NCI-H82 (cell line): ENCODE measurements around the gene CD200R1L.
"Not testable (repeated sequence)": the region's sequence is repeated elsewhere in the genome, so short reads cannot be mapped to it uniquely, and the experiment has no call there.

Experiments
- DNase-seq: peaks from one replicate; lab custom pipeline; 2025; lab: John Stamatoyannopoulos, UW

CD200R1L gene, protein sequence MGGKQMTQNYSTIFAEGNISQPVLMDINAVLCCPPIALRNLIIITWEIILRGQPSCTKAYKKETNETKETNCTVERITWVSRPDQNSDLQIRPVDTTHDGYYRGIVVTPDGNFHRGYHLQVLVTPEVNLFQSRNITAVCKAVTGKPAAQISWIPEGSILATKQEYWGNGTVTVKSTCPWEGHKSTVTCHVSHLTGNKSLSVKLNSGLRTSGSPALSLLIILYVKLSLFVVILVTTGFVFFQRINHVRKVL

DNA sequence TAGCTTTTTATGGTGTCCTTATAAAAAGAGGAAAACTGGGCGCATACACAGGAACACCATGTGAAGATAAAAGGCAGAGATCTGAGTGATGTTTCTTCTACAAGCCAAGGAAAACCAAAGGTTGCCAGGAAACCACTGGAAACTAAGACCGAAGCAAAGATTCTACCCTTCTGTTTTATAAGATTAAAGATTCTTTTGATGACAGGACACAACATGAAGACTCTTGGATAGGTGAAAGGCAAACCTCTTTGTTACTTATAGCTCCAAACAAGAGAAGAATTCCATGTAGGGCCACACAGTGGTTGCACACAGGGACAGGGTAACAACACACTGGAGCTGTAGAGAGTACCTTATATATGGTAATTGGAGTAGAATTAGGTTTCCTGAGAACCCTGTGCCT, at the start of gene CD200R1L:
TSS of gene CD200R1L (minus strand) at position 101 of the 400 bp plus-strand sequence. CDS start 17,497 bp downstream, outside the sequence.
- no peak for DNase-seq

DNA sequence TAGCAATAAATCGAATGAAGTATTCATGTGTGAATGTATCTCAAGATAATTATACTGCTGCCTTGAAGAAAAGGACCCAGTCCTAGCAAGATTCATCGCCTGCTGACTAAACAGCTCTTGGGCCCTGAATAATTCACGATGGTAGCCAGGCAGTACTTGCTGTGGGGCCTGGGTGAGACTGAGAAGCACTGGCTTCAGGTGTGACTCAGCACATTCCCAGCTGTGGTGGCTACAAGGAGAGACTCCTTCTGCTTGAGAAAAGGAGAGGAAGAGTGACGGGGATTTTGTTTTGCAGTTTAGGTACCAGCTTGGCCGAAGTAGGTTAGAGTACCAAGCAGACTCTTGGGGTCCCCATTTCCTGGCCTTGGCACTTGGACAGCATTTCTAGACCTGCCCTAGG, 47.6 kb upstream of the CD200R1L start:
- no peak for DNase-seq

DNA sequence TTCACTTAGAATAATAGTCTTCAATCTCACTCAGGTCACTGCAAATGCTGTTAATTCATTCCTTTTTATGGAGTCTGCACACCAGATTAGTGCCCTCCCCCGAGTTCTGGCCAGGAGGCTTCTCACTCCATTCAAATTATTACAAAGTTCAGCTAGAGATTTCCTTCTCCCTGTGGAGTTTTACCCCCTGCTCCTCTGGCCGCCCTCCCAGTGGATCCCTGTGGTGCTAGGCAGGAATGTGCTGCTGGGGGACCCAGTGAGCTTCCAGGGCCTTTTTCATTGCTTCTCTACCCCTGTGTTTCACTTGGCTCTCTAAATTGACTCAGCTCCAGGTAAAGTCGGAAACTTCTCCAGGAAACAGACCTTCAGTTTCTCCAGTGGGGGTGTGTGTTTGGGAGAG, 42.7 kb upstream of the CD200R1L start:
- DNase-seq, result no peak

DNA sequence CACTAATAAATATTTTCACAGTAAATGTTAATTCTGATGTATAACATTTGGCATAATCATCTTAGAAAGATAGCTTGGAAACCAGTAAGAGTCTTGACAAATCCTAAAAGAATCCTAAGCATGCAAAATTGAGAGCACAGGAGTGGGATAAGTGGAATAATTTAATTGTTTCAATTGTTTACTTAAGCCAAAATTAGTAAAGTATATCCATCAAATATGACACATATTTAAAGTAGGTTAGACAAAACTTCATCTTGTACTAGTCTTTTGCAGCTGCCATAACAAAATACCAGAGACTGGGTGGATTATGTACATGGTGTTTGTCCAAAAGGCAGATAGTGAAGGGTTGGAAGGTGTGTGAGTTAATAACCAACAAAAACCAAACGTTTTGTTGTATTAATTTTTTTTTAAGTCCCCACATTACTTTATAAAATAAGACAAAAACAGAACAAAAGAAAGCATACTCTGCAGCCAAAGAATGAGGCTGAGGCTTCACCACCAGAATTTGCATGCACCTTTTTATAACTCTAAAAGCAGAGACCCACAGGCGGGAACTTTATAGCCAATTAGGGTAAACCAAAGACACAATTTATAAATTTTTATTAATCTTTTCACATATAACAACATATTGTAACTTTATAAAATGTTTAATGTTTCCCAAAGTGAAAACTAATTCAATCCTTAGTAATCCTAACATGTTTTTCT, 41.9 kb upstream of the CD200R1L start:
- no peak for DNase-seq

DNA sequence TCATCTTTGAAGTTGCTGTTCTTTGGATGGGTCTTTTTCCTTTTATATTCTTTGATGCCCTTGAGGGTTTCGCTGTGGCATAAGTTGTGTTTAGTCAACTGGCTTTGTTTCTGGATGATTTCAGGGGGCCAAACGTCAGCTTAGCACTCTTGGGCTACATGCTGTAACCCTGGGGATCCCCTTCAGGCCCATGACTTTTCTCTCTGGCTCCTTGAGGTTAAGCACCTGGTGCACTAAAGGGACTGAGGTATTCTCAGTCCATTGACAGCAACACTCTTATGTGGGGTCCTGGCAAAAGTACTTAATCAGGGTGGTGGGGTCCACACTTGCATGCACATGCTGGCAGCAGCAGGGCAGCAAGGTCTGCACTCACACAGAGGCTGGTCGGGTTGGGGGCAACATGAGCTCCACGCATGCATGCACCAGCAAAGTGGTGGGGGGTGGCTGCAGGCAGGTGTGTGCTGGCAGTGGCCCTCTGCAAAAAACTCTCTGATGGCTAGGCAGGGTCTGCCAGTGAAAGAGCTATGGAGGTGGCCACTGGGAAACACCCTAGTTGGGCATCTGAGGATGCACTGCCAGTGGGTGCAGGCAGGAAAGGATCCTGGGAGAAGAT, 38.1 kb upstream of the CD200R1L start:
- no peak for DNase-seq

DNA sequence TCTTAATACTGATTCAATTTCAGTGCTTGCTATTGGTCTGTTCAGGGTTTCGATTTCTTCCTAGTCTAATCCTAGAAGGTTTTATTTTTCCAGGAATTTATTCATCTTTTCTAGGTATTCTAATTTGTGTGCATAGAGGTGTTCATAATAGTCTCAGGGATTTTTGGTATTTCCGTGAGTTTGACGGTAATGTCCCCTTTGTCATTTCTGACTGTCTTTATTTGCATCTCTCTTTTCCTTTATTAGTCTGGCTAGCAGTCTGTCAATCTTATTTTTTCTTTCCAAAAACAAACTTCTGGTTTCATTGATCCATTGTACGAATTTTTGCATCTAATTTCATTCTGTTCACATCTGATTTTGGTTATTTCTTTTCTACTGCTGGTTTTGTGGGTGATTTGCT, 35.2 kb upstream of the CD200R1L start:
- DNase-seq, result no peak

DNA sequence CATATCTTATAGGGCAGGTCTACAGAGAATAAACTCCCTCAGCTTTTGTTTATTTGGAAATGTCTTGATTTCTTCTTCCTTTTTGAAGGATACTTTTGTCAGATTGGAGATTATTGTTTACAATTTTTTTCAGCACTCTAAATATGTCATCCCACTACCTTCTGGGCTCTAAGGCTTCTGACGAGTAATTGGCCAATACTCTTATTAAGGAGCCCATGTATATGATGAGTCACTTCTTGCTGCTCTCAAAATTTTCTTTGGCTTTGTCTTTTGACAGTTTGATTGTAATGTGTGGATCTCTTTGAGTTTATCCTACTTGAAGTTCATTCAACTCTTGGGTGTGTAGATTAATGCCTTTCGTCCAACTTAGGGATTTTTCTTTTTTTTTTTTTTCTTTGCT, 28.9 kb upstream of the CD200R1L start:
- no peak for DNase-seq

DNA sequence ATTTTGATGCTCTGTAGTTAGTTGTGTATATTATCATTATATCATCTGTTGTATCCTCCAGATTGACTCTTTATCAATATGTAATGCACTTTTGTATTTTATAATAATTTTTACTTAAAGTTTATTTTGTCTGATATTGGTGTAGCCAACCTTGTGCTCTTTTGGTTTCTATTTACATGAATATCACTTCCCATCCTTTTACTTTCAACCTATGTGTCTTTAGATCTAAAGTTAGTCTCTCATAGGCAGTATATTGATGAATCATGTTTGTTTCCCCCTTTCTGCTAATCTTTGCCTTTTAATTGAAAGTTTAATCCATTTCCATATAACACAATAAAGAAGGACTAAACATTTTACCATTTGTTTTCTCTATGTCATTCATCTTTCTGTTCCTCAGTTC, 28.1 kb upstream of the CD200R1L start:
- DNase-seq, result no peak

DNA sequence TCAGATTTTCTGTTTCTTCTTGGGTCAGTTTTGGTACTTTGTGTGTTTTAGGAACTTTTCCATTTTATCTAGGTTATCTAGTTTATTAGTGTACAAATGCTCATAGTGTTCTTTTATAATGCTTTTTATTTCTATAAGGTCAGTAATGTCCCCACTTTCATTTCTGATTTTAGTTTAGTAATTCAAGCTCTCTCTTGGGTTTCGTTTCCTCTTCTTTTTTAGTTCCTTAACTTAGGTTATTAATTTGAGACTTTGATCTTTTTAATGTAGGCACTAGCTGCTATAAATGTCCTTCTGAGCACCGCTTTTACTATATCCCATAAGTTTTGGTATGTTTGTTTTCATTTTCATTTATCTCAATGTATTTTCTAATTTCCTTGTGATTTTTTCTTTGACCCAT, 27.0 kb upstream of the CD200R1L start:
- DNase-seq, result no peak

DNA sequence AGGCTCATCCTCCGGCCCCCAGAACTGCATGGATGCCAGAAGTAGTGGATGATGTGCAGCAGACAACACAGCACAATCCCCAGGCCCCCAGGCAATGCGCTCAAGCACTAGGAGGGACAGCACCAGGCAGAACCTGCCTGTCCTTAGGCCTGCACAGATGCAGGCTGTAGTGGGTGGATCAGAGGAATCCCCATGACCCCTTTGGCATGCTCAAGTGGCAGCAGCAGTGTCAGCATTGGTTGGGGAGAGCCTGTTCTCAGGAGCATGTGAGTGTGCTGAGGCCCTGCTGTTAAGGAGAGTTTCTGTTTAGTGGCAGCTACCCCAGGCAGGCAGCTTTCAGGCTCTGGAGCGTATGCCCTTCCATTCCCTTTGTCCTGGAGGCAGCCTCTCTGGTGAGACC, 25.1 kb upstream of the CD200R1L start:
- DNase-seq, result no peak

DNA sequence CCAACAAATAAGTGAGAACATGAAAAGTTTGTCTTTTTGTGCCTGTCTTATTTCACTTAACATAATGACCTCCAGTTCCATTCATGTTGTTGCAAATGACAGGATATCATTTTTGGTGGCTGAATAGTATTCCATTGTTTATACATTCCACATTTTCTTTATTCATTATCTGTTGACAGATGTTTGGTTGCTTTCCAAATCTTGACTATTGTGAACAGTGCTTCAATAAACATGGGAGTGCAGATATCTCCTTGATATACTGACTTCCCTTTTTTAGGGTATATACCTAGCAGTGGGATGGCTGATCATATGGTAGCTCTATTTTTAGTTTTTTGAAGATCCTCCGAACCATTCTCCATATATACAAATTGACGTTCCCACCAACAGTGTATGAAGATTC, 19.1 kb upstream of the CD200R1L start:
- DNase-seq, result no peak

DNA sequence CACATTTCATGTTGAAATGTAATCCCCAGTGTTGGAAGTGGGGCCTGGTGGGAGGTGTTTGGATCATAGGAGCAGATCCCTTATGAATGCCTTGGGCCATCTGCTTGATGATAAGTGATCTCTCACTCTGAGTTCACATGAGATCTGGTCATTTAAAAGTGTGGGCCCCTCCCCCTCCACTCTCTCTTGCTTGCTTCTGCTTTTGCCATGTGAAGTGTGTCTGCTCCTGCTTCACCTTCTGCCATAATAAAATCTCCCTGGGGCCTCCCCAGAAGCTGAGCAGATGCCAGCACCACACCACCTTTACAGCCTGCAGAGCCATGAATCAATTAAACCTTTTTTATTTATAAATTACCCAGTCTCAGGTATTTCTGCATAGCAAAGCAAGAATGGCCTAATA, 14.2 kb upstream of the CD200R1L start:
- peak; percentile 60 for DNase-seq

DNA sequence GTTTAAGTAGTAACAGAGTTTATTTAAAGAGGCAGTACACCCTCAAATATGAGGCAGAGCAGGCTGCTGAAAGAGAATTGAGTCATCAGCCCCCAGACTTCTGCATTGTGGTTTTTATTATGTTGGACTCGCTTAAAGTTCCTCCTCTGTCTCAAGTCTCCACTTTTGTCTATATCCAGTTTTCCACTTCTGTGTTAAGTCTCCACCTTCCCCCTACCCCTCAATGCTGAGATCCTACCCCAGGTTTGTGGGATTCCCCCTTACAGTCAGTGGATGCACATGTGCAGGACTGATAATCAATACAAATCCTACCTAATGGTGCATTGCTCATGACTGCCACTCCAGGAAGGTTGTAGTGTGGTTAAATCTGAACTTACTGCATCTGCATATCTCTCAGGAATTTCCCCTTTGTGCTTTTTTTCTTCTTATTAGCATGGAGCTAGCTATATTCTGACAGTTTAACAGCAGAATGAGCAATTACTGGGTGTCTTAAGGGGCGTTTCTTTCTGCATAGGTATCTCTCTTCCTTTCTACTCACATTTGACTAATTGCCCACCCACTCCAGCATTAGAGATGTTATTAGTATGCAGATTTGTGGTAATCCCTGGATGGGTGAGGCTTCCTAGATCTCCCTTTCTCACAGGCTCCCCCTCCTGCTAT, 11.9 kb upstream of the CD200R1L start:
- DNase-seq, result no peak

DNA sequence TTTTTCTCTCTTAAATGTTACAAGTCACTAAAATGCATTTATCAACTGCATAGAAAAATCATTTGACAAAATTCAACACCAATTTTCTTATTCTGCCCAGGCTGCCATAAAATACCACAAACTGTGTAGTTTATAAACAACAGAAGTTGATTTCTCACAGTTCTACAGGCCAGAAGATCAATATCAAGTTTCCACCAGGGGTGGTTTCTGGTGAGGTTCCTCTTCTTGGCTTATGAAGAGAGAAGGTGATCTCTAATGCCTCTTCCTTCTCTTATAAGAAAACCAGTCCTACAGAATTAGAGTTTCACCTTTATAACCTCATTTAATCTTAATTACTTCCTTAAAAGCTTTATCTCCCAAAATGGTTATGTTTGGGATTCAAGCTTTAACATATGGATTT, 10.9 kb upstream of the CD200R1L start:
- DNase-seq, result no peak

DNA sequence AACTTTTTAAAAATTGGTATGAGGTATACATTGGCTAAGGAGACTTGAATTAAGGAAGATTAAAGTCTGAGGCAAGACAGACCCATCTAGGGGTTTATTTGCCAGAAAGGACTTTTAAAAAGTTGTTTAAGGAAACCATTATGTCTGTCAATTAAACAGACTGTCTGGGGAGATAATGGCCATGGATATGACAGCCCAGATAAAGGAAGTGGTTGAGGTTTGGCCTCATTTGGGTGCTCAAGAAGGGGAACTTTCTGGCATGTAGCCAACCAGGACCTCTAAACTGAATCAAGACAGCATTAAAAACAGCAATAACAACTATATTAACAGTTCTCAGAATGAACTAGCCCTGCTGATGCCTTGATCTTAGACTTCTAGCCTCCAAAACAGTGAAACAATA, 9.9 kb upstream of the CD200R1L start:
- DNase-seq, result no peak

DNA sequence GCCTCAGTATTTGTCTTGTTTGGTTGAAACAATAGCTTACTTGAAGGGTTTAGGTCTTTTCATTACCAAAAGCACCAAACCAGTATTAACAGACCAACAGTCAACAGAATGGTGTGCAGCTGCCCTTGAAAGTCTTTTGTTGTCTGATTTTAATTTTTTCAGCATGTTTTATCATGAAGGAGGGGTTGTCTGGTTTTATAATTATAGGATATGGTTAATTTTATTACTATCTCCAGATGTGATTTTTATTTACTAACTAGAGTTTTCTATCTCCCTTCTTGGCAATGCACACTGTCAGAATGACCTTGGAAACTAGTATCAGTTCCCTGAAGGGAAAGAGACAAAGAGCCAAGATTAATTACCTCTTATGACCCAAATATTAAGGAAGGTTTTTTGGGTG, 9.2 kb upstream of the CD200R1L start:
- DNase-seq, result no peak

DNA sequence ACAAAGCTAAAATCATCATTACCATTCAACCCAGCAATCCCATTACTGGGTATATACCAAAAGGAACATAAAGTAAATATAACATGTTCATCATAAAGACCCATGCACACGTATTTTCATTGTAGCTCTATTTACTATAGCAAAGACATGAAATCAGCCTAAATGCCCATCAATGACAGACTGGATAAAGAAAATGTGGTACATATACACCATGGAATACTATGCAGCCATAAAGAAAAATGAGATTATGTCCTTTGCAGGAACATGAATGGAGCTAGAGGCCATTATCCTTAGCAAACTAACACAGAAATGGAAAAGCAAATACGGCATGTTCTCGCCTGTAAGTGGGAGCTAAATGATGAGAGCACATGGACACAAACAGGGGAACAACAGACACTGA, 8.4 kb upstream of the CD200R1L start:
- DNase-seq, result not testable (repeated sequence)

DNA sequence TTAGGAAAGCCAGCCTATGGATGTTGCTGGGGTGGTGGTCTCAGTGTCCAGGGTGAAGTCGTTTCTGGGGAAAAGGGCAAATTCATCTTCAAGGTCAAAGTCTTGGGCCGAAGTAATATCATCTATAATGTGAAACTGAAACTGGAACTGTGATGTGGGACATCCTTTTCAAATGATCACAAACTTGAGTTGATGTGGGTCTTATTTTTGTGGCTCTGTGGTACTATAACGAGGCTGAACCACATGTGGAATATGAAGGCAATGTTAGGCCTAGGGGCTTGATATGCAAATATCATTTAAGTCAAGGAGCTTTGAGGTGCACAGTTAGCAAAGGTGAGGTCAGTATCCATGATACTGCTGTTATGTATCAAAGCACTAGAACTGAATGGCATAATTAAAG, 1.5 kb upstream of the CD200R1L start:
- DNase-seq, result no peak

DNA sequence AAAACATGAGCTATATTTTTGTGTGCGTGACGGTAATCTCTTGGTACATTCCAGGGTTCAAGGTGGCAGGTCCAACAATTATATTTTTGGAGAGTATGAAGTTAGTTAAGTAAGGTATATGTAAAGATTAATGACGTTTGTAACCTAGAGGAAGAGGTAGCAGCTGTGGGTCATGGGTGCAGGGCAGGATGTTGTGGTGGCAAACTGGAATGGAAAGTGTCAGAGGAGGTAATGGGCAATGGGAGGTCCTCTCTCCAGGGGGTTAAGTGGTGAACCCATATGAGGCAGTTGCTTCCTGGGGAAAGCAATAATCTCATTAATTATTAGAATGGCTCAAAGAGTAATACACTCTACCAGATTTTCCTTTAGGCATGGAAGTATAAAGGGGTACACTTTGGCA, 1.0 kb upstream of the CD200R1L start:
- no peak for DNase-seq

DNA sequence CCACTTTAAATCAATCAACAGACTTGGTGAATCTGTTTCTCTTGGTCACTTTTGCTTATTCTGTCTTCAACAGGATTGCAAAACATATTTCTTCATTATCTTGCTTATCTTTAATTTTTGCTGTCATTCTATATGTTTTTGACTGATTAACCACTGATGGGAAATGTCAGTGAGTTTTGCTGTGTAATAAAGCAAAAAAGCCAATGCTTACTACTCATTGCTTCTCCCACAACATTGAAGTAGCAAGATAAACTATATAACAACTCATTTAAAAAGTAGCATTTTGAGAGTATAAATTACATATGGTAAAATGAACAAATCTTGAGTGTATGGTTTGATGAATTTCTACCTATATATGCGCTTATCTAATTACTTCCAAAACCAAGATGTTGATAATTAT, 892 bp downstream of the CD200R1L start:
- DNase-seq, result no peak

DNA sequence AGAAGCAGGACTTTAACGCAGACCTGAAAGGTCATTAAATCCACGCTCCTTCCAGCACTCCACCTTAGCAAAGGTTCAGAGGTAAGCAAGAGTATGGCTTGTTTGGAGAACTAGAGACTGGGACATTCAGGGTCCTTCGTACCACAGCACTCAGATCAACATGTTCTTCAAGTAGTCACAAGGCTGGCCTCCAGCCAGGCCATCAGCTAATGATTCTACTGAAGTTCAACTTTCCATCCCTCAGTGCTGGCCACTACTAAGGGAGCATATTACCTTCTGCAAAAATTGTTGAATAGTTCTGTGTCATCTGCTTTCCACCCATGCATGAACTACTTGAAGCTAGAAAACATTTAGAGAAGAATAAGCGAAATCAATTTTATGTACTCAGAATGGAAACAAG, 17.6 kb downstream of the CD200R1L start:
- no peak for DNase-seq

DNA sequence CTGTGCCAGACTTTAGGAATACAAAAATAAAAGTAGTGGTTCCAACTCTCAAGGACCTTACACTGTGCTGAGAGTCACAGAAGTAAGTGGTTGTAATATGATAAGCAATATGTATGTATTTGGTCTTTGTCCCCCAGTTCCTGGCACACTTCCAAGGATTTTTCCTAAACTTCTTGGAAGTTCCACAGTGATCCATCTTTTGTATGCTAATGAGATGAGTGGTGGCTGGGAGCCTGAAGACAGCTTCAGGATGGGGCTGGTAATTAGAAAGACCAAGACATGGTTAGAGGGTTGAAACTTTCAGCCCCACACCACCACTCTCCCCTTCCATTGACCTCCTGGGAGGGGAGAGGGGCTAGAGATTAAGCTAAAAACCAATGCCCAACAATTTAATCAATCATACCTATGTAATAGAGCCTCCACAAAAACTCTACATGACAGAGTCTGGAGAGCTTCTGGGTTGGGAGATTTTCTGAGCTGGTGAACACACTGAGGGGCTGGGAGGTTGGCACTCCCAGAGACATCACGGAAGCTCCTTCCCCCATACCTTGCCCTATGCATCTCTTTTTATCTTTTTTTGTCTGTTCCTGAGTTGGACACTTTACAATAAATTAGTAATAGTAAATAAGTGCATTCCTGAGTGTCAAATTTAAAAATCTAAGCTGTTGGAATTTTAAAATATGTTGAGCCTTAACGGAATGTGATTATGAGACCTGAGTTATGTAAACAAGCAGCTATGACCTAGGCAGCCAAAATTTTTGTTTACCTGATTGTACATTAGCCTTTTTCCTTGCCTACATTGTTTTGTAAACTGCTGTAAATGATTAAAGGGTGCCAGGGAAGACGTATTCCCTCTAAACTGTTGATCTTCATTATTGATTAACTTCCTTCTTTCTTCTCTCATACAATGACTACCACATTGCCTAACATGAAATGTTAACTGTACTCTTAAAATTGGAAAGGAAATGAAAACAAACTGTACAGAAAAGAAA, 24.3 kb downstream of the CD200R1L start:
- DNase-seq, result no peak
